Mucosa of descending colon (tissue), 3 donors: ENCODE measurements around the gene SNX21. TPM values are rescaled to one million over a fixed set of nuclear protein-coding genes. Genes with fewer than 3 reads are reported as not detected.

Experiments used
- ATAC-seq: fragments of 200-7000 bp; cut with Tn5 transposase; one replicate; pipeline ENCODE4 v1.9.1; 2020; ENCODE audit warnings: mild to moderate bottlenecking, moderate library complexity
- DNase-seq, 3 donors: peaks; one replicate each; pipeline ENCODE4 v3.0.0-alpha.2; 2020
- H3K36me3 ChIP-seq: fragments of 200-600 bp; one replicate; pipeline ENCODE4 v1.8.0; 2021; ENCODE audit warnings: low read depth, mild to moderate bottlenecking
- H3K4me1 ChIP-seq: fragments of 200-600 bp; one replicate; pipeline ENCODE4 v1.8.0; 2021; ENCODE audit warnings: low read depth, mild to moderate bottlenecking
- H3K4me3 ChIP-seq: fragments of 200-600 bp; one replicate; pipeline ENCODE4 v1.8.0; 2021; ENCODE audit warnings: mild to moderate bottlenecking
- H3K9me3 ChIP-seq: fragments of 200-600 bp; one replicate; pipeline ENCODE4 v1.8.0; 2021; ENCODE audit warnings: mild to moderate bottlenecking
- intact Hi-C, 2 donors: fragments of 100-400 bp; cut with DNase I in 1 of 2; cut with micrococcal nuclease in 1 of 2; formaldehyde crosslinking; loops; one replicate each; pipeline versions ENCODE4 v1.11.0 to v1.11.1; 2022; cut with DNase I, micrococcal nuclease
- total RNA-seq, 3 donors: library from RNA; stranded (reverse); fragmentation: NEBNext Ultra II Directional in 2 of 3; extraction: Animal tissue kit (Norgen Biotek cat#: 25700) in 2 of 3; gene quantifications; one replicate each; pipeline versions ENCODE4 v1.2.1 to v1.2.4, GENCODE V29; 2021 to 2023
- TF ChIP-seq, protein P1 (sequence below): fragments of 200-600 bp; IDR thresholded peaks from one replicate; pipeline ENCODE4 v1.8.0; 2022; ENCODE audit warnings: antibody characterized with exemption, mild to moderate bottlenecking
- donor health status: DM: no; HTN: no; CAD: no; lungs with moderate emphysema.
- donor health status: DM: no; HTN: no; CAD: no.
- donor health status: DM: no; HTN: yes; CAD: no.

SNX21 gene
- total RNA-seq, 3 donors from 2014 or later, result 13.8 to 31.5 (median 14.0) TPM

DNA sequence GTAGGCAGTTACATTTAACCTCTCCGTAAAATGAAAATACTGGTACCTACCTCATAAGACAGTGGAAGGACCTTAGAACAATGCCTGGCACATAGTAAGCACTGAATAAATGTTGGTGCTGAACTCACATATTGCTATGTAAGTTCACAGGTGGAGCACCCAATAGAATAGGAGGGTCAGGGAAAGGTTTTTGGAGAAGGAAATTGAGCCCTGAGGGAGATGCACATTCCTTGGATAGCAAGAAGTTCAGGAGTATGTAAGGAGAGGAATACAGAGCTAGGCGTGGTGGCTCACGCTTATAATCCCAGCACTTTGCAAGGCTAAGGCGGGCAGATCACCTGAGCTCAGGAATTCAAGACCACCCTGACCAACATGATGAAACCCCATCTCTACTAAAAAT is 14.1 kb upstream of the SNX21 start:
- Histone ChIP-seq H3K9me3 (no peaks in the 10 kb centered on the region), H3K4me3 (no peak overlapping the region), H3K36me3 (no peaks in the 10 kb centered on the region), H3K4me1 (peaks cover 11% of the 10 kb centered on the region)
- intact Hi-C loops, result no loop called here
- DNase-seq (no peak), ATAC-seq (no peak)
- TF ChIP-seq, protein P1, sequence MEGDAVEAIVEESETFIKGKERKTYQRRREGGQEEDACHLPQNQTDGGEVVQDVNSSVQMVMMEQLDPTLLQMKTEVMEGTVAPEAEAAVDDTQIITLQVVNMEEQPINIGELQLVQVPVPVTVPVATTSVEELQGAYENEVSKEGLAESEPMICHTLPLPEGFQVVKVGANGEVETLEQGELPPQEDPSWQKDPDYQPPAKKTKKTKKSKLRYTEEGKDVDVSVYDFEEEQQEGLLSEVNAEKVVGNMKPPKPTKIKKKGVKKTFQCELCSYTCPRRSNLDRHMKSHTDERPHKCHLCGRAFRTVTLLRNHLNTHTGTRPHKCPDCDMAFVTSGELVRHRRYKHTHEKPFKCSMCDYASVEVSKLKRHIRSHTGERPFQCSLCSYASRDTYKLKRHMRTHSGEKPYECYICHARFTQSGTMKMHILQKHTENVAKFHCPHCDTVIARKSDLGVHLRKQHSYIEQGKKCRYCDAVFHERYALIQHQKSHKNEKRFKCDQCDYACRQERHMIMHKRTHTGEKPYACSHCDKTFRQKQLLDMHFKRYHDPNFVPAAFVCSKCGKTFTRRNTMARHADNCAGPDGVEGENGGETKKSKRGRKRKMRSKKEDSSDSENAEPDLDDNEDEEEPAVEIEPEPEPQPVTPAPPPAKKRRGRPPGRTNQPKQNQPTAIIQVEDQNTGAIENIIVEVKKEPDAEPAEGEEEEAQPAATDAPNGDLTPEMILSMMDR, result no peak

DNA sequence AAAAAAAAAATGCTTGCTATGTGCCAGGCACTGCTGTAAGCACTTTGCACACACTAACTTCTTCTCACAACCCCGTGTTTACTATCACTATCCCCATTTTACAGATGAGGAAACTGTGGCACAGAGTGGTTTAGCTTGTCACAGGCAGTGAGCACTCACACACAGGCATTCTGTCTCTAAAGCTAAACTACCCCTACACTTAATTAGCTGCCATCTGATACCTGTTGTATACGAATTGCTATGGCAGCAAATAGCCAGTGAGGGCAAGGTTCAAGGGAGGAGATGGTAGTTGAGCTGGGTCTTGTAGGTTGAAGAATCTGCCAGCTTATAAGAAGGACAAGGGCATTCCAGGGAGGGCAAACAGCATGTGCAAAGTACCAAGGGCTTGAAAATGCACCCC is 11.7 kb upstream of the SNX21 start:
- peak; percentile 85 for ATAC-seq
- Histone ChIP-seq H3K36me3 (no peaks in the 10 kb centered on the region), H3K4me1 (peaks cover 11% of the 10 kb centered on the region), H3K9me3 (no peaks in the 10 kb centered on the region), H3K4me3 (no peak overlapping the region)
- DNase-seq, result peak in 1 of 3 donors; percentile 77
- TF ChIP-seq, protein P1, result no peak
- intact Hi-C loops, result loop anchor here in 1 of 2 donors (10.0 kb wide), 1 partner anchor 113 kb away; the partner anchor contains the start of gene PCIF1

DNA sequence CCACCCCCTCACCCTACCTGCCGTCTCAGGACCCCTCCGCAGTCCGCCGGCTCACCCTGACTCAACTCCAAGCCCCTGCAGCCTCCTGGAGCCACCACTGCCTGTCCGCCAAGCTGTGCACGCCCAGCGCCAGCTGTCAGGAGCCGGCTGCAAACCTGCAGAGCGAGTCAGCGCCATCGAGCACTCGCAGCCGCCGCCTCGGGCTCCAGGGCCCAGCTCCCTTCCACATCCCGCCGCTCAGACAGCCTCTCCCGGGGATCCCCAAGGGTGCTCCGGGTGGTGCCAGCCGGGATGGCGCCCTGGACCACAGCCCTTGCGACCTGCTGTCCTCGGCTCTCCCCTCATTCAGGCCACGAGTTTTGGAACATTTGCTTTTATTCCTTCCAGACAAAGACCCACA is 10.7 kb upstream of the SNX21 start:
- H3K36me3 ChIP-seq, result no peaks in the 10 kb centered on the region
- TF ChIP-seq, protein P1, result no peak
- ATAC-seq, result peak; percentile 76
- DNase-seq, result peak; percentile 71 to 79 (median 73)
- H3K4me1 ChIP-seq, result peaks cover 11% of the 10 kb centered on the region
- H3K9me3 ChIP-seq, result no peaks in the 10 kb centered on the region
- intact Hi-C loops, result loop anchor here in 1 of 2 donors (10.0 kb wide), 1 partner anchor 112 kb away; the partner anchor contains the start of gene PCIF1
- no peak overlapping the region for H3K4me3 ChIP-seq

DNA sequence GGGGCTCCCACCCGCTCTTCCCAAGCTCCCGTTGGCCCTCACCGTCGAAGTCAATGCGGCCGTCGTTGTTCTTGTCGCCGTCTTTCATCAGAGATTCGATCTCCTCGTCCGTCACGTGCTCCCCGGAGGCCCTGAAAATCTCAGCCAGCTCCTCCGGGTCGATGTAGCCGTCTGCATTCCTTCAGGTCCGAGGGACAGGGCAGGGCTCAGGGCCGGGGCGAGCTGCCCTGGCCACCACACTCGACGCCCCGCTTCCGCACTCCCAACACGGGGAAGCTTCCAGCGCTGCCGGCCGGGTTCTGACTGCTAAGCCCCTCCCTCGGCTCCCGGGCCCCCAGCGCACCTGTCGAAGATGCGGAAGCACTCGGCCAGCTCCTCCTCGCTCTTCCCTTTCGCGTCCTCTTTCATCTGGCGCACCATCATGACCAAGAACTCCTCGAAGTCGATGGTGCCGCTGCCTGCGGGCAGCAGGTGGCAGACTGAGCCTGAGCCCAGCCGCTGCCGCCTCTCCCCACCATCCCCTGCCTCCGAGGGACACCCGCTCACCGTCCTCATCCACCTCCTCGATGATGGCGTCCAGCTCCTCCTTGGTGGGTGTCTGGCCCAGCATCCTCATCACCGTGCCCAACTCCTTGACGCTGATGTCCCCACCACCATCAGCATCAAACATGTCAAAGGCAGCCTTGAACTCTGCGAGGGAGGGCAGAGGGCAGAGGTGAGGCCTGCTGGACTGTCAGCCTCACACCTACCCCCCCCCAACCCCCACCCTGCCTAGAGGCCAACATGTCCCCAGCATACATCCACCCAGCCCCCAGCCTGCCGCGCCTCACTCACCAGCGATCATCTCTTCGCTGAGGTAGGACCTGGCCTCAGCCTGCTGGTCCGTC is 9.4 kb upstream of the SNX21 start:
- intact Hi-C loops, result loop anchor here in 1 of 2 donors (10.0 kb wide), 1 partner anchor 111 kb away; the partner anchor contains the start of gene PCIF1

DNA sequence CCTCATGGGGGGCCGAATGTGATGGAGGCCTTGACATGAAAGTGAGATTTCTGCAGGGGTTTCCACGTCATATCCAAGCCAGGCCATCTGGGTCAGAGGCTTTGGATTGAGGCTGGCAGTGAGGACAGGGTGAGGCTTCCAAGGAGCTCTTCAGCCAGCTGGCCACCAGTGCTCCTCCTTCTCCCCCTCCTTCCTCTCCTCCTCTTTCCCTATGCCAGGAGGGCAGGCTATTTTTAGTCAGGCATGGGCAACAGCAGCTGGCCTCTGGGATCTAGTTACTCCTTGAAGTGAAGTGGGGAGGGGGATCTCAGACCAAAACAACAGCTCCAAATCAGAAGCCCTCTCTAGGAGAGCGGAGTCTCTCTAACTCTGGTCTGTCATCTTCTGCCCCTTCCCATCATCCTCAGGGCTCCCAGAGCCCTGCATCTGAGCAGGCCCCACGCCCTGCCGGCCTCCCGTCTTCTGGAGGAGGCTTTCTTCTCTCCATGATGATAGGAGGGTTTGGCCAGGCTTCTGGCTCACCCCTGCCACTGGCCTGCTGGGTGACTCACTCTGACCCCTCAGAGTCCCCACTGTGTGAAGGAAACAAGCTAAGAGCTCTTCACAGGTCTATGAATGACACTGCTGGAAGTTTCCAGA is 7.1 kb upstream of the SNX21 start:
- H3K4me3 ChIP-seq, result no peak overlapping the region
- H3K36me3 ChIP-seq, result no peaks in the 10 kb centered on the region
- no peaks in the 10 kb centered on the region for H3K9me3 ChIP-seq
- intact Hi-C loops, result loop anchor here in 1 of 2 donors (10.0 kb wide), 1 partner anchor 108 kb away; the partner anchor contains the start of gene PCIF1
- H3K4me1 ChIP-seq, result peaks cover 11% of the 10 kb centered on the region
- TF ChIP-seq, protein P1, result no peak
- DNase-seq (no peak), ATAC-seq (no peak)

More for the DNA sequence above, 9.4 kb upstream of the SNX21 start:
- DNase-seq (peak; percentile 68 to 75 (median 75)), ATAC-seq (peak; percentile 71)
- TF ChIP-seq, protein P1, result no peak
- Histone ChIP-seq H3K36me3 (no peaks in the 10 kb centered on the region), H3K4me1 (peaks cover 11% of the 10 kb centered on the region), H3K9me3 (no peaks in the 10 kb centered on the region), H3K4me3 (no peak overlapping the region)
